Activated gamma-delta T cell treated with anti-CD3 and anti-CD28 coated beads, Interleukin-2, amount 50 U/mL, for 16 hours (primary cell): Measurements from ENCODE around the gene PPP1CC.
"Not testable (repeated sequence)": the region's sequence is repeated elsewhere in the genome, so short reads cannot be mapped to it uniquely, and the experiment has no call there.

Source experiments
- DNase-seq: peaks from one replicate; pipeline ENCODE4 v3.0.0-alpha.2; 2020; ENCODE audit warnings: low read depth

The PPP1CC gene

DNA sequence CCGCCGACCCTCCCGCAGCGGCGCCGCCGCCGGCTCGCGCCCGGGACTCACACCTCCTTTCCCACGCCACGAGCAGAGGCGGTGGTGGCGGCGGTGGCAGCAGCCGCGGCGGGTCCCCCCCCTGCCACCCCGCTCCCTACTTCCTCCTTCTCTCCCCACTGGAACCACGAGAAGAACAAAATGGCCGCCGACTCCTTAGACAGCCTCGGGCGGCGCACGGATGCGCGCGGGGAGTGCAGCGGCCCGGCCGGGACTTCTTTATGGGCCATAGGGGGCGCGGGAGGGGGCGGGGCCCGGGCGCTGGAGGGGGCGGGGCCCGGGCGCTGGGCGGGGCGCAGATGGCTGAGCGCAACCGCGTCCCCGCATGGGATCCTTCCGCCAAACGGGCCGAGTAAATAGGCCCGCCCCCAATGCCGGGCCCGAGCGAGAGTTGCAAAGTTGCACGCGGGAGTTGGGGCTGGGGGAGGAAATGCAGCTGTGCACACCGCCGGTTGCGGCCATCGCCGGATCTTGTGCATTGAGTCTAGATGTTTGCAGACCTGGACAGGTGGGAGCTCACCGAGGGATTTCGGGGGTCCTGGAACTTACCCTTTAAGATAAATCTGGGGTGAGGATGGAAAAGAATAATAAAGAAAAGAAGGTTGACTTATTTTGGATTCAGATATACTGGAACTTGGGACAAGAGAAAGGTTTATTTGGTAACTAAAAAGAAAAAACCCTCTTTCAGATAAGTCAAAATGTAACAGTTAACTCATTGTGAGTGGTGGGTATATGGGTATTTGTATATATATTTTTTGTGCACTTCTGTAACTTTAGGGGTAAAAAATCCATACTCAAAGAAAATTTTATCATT lies at the start of gene PPP1CC:
PPP1CC (minus strand) TSS at position 174 of the 853 bp plus-strand sequence. CDS start 184 bp downstream, outside the sequence.
- peak; percentile 87 for DNase-seq

DNA sequence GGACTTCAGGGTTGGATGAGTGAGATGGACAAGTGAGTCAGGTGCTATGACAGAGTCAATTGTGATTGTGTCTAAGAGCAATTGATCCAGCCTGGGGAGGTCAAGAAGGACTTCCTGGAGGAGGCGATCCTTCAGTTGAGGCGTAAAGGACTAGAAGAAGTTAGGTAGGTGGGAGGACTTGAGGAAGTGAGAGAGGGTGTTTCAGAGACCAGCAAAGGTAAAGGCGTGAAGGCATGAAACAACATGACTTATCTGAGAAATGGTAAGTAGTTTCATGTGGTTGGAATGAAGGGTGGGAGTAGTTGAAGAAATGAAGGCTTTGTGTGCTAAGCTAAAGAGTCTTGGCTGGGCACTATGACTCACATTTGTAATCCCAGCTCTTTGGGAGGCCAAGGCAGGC lies 48.9 kb upstream of the PPP1CC start:
- DNase-seq, result no peak

DNA sequence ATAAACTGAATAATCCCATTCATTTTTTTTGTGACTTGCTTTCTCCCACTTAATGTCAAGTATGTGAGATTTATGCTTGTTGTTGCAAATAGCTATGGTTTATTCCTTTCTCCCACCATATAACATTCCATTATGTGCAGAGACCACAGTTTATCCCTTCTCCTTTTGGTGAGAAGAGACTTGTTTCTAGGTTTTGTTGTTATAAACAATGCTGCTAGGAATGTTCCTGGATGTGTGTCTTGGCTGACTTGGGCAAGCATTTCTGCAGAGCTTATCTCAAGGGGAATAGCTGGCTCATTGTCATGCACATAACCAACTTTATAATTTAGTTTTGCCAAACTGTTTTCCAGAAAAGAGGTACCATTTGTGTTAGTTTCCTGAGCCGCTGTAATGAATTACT lies 47.6 kb upstream of the PPP1CC start:
- no peak for DNase-seq

DNA sequence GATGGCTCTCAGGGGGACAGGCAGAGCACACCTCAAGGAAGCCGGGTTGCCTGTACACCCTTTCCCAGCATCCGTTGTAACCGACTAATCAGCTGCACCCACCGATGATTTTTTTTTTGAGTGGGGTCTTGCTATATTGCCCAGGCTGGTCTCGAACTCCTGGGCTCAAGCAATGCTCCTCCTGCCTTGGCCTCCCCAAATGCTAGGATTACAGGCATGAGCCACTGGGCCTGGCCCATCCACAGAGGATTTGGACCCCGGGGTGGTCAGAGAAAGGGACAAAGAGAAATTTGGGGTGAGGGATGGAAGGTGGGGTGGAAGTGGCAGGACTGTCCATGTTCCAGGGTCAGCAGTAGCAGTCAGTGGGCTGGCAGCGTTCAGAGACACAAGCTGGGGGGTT lies 43.3 kb upstream of the PPP1CC start:
- DNase-seq, result no peak

DNA sequence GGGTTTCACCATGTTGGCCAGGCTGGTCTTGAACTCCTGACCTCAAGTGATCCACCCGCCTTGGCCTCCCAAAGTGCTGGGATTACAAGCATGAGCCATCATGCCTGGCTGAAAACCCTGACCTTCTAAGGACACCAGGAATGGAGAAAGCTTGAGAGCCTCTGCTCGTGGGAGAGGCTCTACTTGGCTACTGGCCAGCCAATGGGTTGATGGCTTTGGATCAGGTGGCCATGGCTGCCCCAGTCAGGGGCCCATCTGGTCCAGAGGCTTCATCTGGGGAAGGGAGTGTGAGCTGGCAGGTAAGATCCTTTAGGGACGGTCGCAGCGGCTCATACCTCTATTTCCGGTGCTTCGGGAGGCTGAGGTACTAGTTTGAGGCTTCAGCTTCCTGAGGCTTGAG lies 42.5 kb upstream of the PPP1CC start:
- no peak for DNase-seq

DNA sequence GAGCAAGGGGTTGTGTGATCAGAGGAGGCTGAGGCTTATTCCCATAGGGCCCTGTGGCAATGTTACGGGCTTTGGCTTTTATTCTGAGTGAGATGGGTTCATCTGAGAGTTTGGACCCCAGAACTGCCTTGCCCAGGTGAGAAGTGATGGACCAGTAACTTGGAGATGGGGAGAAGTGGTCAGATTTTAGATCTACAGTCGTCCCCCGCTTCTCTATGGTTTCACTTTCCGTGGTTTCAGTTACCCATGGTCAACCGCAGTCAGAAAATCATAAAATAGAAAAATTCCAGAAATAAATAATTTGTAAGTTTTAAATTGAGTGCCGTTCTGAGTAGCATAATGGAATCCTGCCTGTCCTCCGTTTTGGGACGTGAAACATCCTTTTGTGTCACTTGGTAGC lies 40.2 kb upstream of the PPP1CC start:
- DNase-seq, result no peak

DNA sequence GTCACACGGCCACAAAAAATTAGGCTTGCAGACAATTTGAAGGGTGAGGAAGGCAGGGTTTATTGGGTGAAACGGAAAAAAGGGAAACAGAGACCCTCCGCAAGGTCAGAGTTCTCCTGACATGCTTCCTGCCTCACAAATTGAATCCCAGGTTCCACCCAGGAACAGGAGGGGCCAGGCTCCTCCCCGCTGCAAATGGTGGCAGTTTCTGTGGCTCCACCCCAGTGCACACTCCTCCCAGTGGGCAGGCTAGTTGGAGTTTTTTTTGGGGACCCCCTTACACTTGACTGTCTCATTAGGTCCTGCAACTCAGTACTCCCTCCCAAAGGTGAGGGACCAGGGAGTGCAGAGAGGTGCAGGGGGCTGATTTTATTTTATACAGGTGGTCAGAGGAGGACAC lies 39.4 kb upstream of the PPP1CC start:
- no peak for DNase-seq

DNA sequence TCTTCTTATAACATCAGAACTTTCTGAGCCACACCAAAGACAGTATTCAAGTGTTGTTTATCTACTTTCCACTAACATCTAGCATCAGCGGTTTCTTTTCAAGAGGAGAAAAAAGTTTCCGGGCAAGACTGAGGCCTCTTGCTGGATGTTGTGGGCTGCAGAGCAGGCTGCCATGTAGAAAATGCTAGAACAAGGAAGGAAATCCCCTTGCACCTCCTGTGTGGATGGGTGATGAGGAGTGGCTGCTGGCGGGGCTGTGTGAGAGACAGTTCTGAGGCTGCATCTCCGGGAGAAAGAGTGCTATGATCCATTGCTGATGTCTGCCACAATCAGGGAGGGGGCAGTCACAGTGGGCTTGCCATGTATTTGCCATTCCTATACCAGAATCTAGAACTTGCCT lies 37.8 kb upstream of the PPP1CC start:
- no peak for DNase-seq

DNA sequence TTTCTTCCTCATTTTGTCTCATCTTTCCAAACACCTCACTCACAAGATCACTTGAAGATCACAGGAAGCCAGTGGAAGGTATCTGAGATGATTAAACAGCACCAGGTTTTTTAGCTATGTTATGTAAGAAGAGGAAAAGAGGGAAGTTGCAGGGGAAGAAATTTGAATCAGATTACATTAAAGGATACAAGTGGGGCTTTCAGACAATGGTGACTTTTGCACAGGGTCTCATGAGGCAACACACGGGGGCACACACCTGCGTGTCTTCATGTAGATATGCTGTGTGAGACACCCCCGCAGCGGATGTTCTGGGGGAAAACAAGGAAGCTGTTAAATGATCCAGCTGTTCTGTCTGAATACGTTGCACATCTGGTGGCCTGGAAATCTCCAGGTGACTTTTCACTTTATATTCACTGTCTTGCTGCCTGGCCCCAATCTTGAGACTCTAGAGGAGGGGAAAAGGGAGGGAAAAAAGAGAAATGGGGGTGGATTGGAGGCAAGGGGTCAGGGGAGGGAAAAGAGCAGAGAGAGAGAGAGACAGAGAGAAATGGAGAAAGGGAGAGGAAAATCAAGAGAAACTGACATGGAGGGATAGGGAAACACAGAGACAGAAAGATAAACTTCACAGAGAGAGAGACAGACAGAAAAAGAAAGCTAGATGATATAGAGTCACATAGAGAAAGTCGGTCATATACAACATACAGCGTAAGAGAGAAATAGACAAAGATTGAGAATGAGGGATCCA lies 36.3 kb upstream of the PPP1CC start:
- no peak for DNase-seq

DNA sequence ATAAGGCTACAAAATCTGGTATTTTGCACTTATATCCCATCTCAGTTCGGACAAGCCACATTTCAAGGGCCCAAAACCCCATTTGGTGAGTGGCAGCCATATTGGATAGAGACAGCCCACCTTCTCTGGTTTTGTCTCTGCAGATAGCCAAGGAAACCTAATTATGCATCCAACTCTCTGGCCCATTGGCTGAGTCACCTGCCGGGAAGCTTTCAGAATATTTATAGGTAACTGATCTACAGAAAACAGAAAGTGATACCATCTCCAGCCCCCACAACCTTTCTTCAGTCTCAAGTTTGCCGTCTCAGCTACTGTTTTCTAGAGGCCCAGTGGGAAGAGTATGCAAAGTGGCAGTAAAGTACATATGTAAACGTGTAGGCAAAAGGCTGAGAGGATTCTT lies 33.7 kb upstream of the PPP1CC start:
- DNase-seq, result peak; percentile 20

DNA sequence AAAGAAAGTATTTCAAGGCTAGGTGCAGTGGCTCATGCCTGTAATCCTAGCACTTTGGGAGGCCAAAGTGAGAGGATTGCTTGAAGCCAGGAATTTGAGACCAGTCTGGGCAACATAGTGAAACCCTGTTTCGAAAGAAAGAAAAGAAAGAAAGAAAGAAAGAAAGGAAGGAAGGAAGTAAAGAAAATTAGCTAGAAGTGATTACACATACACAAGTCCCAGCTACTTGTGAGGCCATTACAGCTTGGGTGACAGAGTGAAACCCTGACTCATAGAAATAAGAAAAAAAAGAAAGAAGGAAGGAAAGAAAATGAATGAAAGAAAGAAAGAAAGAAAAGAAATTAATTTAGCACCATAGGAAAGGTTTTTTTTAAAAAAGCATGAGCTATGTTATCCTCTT lies 33.3 kb upstream of the PPP1CC start:
- no peak for DNase-seq

DNA sequence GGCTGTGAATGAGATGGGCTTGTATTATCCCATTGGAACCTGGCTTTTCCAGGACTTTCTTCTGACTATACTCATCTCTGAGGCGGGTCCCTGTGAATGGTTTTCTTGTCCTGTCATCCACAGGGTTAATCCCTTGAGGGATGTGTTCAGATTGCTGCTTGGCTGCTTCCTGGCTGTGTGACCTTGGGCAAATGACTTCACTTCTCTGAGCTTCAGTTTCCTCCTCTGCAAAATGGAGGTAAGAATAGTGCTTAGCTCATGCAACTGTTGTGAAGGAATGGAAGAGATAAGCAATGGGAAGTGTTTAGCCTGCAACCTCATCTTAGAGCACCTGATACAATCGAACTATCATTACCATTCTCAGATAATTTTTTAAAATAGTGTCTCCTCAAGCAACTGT lies 32.1 kb upstream of the PPP1CC start:
- no peak for DNase-seq

DNA sequence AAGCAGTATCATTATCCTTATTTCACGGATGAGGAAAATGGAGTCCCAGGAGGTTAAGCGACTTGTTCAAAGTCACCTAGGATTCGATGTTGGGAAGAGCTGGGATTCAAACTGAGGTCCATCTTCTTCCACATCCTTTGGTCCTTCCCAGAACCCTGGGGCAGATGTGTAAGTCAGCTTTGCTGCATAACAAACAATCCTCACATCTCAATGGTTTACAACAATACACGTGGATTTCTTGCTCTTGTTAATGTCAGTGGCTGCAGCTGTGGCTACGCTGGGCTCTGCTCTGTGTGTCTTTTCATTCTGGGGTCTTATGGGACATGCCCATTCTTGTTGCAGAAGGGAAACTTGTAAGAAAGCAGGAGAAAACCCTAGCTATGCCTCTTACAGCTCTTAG lies 26.3 kb upstream of the PPP1CC start:
- DNase-seq, result no peak

DNA sequence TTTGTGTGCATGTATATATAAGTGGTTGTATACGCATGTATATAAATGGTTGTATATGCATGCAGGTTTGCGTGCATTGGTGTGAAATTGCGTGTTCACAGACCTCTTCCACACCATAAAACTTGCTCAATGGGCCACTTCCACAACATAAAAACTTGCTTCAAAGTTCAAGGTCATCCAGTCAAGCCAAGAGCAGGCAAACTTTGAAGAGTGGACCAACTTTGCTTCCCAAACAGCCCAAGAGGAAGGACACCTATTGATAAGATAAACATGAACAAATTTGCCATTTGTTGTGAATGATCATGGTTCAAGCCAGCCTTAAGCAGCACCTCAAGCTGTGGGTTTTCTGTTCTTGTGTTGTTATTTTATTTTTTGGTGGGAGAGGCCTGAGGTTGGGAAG lies 25.2 kb upstream of the PPP1CC start:
- no peak for DNase-seq

DNA sequence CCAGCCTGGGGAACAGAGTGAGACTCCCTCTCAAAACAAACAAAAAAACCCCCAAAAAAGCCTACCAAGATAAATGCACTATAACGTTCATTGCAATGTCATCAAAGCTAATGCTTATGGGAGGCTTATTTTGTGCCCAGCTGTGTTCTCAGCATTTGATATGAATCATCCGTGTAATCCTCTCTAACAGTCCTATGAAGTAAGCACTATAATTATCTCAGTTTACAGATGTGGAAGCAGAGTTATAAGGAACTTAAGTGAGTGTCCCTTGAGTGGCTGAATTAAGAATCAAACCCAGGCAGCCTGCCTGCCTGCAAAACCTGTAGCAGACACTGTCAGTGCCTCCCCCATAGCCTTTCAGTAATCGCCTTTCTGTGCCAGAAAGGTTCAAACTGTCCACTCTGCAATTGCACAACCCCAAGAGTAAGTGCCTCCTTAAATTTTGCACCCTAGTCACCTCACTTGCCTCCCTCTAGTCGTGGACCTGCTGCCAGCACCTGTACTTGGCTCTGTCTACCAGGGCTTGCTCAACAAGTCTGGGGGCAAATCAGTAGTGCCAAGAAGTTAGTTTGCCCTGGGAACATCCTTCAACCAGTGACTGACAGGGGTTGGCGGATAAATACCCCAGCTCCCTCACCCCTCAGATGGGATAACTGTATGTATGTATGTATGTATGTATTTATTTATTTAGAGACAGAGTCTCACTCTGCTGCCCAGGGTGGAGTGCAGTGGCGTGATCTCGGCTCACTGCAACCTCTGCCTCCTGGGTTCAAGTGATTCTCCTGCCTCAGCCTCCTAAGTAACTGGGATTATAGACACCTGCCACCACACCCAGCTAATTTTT lies 23.8 kb upstream of the PPP1CC start:
- DNase-seq, result no peak

DNA sequence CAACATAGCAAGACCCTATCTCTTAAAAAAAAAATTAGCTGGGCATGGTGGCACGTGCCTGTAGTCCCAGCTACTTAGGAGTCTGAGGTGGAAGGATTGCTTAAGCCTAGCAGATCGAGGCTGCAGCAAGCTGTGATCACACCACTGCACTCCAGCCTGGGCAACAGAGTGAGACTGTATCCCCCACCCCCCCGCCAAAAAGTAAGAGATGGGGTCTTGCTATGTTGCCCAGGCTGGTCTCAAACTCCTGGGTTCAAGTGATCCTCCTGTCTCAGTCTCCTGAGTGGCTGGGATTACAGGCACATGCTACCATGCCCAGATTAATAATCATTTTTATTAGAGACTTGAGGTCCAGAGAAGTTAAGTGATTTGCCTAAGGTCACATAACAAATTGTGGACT lies 22.9 kb upstream of the PPP1CC start:
- not testable (repeated sequence) for DNase-seq

DNA sequence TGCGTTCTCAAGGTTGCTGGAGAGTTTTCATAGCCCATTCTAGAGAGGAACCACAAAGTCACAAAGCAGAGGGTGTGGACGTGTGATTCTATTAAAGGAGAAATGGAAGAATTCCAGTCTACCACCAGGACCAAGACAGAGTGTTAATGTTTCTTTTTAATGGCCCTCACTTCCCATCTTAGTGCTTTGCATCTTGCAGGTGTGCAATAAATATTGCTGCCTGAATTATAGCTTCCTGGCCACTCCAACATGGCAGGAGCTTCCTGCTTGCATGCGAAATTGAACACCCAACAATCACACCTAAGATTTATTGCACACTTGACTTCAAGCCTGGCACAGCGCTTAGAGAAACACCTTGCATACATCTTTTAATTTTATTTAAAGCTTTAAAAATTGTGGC lies 22.4 kb upstream of the PPP1CC start:
- no peak for DNase-seq

DNA sequence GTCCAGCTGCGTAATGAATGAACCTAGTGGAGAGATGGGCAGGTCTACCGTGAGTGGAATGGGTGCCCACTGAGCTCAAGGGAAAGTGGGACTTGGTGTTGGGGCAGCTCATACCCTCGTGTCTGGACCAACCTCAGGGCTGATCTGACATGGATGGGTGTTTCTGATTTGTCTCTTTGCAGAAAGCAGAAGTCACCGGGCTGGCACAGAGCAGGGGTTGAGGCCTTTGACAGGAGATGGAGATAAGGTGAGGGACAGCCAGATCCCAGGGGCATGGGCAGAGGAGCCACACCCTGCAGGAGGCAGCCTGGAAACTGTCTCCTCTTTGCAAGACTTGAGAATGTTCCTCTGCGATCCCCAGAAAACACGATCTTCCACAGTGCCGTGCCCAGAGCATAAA lies 20.9 kb upstream of the PPP1CC start:
- DNase-seq, result no peak

DNA sequence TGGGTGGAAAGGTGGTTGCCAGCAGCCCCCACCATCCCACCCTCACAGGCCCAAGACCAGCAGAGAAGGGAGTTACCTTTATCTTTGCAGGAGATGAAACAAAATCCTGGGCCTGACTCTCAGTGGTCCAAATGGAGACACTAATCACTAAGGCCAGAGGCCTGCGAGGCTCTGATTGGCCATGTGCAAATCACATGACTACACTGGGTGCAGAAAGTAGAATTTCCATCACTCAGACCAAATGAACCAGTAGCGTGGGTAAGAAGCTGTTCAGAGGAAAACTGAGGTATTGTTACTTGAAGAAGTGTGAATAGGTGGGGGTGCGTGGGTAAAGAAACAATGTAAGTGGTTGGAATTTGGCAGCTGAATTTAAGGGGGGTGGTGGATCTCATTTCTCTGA lies 20.2 kb upstream of the PPP1CC start:
- no peak for DNase-seq

DNA sequence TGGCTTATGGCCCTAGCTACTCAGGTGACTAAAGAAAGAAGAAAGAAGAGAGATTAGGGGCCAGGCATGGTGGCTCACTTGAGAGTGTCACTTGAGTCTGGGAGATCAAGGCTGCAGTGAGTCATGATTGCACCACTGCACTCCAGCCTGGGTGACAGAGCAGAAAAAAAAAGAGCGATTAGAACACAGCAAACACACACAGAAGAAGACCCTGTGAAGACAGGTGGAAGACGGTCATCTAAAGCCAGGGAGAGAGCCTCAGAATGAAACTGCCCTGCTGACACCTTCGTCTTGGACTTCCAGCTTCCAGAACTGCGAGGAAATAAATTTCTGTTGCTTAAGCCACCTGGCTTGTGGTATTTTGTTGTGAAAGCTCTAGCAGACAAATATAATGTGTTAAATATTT lies 17.5 kb upstream of the PPP1CC start:
- no peak for DNase-seq

DNA sequence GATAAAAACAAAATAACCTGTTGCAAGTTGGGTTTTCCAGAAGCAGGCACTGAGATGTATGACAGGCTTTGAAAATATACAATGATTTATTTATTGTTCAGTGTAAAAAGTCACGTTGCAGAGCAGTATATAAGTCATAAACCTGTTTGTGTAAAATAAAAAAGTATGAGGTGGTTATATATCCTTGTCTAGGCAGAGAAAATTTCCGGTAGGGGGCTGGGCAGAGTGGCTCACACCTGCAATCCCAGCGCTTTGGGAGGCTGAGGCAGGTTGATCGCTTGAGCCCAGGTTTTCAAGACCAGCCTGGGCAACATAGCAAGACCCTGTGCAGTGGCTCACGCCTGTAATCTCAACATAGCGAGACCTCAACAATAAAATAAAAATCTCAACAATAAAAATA lies 16.2 kb upstream of the PPP1CC start:
- no peak for DNase-seq

DNA sequence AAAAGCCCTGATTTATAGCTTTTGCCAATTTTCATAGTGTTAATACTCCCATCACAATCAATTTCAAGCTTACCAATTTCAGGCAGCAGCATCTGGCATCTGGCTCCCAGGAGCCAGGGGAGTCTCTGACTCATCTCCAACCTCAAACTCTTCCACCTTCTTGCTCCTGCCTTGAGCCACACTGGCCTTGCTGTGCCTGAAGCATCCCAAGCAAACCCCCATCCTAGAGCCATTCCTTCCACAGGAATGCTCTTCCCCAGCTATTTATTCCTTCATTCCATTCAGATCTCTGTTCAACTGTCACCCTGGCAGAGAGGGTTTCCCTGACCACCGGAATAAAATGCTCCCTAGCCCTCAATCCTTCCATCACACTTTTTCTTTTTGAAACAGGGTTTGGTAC lies 13.9 kb upstream of the PPP1CC start:
- DNase-seq, result no peak
